GM19099 (cell line): ENCODE data around the gene HGFAC.

ENCODE experiments used
- POLR2A ChIP-seq: IDR thresholded peaks from 3 replicates; pipeline ENCODE4 v1.6.1; 2011; ENCODE audit warnings: low read depth; ENCODE audit not compliant: insufficient read length; ENCODE audit errors: extremely low read depth

The HGFAC gene

DNA sequence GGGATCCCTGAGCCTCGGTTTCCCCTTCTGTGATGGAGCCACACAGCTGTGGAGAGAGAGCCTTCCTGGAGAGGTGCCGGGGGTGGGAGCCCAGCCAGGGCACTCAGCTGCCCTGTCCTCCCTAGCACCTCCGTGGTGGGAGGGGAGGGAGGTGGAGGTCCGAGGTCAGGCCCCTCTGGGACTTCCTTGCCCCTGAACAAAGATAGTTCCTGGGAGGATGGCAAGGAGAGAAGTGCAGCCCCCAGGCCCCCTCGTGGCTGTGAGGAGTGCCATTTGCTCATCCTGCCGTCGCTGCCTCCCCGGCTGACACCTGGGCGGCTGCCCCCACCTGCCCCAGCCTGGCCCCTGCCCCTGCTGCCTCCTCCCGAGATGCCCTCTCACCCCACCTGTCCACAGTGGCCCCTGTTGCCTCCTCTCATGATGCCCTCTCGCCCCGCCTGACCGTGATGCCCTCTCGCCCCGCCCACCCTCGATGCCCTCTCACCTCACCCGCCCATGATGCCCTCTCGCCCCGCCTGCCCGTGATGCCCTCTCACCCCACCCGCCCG is 34.0 kb downstream of the HGFAC start:
- TF ChIP-seq POLR2A, result no peak

DNA sequence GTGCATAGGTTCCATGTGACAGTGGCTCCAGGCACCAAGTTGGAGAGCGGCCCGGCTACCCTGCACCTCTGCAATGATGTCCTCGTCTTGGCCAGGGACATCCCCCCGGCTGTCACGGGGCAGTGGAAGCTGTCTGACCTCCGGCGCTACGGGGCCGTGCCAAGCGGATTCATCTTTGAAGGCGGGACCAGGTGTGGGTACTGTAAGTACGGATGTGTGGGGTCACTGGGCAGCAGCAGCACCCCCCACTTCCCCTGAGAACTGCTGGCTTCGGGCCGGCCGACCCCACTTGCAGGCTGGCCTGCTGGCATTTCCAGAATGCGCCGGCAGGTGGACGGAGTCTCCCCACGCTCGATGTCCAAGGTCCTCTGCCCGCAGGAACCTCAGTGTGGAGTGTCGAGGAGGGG is 34.6 kb downstream of the HGFAC start:
- no peak for TF ChIP-seq POLR2A

DNA sequence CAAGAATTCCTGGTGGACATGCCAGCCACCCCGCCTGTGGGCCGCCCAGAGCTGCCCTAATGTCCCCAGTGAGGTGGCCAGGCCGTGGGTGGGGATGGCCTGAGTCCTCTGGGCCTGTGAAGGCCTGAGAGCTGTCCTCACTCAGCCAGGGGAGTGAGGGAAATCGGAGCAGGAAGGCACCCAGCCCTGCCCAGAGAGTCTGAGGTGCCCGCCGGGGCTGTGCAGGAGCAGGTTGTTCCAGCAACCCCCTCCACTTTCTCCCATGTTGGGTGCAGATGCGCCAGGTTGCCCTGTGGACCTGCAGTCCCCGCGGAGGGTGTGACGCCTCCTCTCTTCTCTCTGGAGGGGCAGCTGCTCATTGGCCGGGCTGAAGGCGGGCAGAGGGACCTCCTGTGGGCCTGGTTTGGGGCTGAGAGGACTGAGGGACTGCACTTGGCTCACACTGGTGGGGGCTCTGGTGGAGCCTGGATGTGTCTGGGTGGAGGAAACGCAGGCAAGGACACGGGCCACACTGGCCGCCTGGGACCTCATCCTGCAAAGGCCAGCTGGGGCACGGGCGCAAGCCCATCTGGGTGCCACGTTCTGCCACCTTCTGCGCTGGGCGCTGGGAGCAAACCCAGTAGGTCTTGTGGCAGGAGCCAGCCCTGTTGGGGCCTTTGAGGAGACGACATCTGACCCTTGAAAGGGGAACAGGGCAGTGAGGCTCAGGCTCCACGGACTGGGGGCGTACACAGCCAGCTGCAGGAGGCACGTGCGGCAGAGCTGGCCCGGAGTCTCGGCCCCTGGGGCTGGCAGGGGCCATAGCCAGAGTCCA is 35.4 kb downstream of the HGFAC start:
- TF ChIP-seq POLR2A, result no peak

DNA sequence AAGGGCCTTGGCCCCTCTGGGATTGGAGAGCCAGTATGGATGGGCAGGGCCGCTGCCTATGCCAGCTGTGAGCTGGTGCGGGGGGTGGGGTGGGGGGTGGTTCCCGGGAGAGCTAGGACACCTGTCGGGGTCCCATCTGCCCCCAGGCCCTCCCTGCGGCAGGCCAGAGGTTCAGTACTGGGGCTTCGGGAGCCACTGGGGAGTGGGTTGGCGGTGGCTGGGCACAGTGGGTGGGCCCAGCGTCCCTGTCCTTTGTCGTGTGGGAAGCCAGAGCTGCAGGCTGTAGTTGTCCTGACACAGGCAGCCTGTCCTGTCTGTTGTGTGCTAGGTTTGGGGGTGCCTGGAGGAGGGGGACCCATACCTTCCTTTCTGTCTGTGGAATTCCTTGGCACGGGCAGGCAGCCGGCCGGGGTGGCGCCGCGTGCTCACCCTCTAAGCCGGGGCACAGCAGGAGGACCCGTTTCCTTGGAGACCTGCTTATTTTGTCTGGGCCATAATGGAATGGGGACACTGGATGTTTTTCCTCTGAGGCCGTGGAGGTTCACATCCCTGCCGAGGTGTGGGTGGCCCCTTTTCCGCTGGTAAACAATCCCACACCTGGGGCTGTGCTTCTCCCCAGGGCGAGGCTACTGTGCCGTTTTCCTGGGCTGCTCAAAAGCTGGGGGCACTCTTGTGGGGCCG is 36.1 kb downstream of the HGFAC start:
- no peak for TF ChIP-seq POLR2A

DNA sequence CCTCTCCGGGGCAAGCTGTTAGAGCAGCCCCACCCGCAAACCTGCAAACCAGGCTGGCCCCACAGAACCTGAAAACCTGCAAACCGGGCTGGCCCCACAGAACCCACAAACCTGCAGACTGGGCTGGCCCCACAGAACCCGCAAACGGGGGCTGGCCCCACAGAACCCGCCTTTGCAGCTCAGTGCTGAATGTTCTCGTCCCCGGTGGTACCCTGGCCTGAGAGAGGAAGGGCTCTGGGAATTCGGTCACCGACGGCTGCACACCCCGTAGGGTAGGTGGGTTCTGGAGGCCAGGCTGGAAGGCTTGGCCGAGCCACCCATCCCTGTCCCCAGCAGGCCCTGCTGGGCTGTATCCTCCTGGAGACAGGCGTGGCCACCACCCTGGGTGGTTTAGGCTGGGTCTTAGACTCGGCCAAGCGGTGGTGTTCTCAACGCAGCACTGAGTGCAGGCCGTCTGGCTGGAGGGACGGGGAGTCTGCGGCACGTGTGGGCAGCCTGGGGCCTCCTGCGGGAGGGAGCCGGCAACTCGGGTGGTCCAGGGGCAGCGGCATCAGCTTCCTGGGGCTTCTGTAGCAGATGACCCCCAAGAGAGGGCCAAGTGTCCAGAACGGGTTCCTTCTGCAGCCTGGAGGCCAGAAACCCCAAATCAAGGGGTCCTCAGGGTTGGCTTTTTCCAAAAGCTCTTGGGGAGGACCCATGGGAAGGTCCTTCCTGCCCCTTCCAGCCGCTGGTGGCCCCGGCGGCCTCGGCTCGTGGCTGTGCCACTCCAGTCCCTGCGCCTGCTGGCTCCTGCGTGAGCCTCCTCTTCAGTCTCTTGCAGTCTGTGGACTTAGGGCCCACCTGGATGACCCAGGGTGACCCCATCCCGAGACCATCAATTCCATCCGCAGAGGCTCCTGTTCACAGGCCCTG is 36.9 kb downstream of the HGFAC start:
- TF ChIP-seq POLR2A, result no peak

DNA sequence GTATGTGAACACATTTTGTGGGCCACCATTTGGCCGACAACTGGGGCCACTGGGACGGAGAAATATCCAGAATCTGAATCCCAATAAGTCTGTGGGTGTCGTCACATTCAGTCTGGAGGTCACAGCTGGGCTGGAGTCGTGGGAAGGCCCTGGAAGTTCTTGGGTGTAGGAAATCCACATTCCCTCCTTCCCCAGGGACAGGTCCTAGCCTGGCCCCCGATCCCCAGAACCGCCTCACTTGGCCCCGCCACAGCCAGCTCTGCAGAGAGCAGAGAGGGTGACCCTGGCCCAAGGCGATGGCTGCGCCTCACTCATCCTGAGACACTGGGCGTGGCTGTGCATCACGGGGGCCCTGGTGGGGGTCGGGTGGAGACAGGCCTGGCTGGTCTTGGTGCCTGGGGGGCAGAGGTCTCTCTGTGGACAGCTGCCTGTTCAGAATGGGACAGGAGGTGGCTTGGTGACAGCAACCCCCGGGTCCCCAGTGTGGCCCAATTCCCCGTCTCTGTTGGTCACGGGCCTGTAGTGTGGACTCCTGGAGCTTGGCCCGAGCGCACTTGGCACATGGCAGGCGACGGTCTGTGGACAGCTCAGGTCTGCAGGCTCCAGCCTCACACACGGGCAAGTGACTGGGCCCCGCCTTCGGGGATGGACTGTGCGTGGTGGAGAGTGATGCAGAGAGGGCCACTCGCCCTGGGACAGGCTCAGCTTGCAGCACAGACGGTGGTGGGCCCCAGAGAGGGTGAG is 37.8 kb downstream of the HGFAC start:
- no peak for TF ChIP-seq POLR2A

DNA sequence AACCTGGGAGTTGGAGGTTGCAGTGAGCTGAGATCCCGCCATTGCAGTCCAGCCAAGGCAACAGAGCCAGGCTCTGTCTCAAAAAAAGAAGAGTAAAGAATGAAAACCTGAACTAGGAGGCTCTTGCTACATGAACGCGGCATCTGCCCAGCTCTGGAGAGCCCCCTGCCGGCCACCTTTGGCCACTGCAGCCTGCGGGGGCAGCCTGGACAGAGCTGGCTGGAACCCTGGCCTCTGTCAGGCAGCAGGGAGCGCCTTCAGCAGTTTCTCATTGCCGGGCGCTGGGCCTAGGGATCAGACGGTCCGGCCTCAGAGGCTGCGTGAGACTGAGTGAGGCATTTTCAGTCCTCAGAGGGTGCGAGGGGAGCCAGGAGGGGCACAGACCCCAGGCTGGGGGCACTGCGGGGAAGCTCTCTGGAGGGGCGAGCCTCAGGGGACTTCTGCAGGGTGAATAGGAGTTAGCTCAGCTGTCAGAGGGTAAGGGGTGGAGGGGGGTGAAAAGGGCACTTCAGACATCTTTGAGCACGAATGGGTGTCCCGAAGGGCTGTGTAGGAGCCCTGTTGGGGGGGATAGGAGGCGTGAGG is 38.9 kb downstream of the HGFAC start:
- no peak for TF ChIP-seq POLR2A

DNA sequence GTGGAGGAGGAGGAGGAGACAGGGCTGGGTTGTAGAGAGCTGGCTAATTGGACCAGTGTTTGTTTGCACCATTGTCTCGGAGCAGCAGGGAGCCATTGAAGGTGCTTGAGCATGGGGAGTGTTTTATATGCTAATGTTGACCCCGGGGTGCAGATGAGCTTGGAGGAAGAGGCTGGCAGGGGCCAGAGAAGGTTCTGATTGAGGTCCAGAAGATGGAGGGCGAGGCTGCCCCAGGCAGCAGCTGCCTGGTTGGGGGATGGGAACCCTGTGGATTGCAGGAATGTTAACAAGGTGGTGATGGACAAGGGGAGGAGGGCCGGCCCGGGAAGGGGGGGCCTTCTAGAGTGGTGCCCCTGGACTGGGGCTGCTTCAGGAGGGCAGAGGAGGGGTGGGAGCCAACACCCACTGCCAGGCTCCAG is 39.4 kb downstream of the HGFAC start:
- TF ChIP-seq POLR2A, result no peak

DNA sequence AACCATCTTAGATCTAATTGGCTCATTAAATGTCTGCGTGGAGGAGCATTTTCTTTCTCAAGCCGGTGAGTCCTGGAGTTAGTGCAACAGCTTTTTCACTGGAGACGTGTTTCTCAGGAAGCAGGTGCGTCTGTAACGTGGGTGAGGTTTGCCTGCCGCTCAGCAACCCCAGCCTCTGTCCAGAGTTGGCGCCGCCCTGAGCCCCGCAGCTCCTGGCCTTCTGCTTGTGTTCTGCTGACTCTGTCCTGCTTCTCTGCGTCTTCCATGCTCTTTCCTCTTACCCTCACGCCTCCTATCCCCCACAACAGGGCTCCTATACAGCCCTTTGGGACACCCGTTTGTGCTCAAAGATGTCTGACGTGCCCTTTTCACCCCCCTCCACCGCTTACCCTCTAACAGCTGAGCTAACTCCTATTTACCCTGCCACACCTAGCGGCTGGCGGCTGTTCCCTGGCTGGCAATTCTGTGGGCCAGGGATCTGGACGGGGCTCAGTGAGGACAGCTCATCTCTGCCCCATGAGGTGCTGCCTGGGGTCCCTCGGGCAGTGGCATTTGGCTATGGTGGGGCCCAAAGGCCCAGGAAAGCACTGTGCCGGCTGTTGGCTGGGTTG is 40.1 kb downstream of the HGFAC start:
- no peak for TF ChIP-seq POLR2A

DNA sequence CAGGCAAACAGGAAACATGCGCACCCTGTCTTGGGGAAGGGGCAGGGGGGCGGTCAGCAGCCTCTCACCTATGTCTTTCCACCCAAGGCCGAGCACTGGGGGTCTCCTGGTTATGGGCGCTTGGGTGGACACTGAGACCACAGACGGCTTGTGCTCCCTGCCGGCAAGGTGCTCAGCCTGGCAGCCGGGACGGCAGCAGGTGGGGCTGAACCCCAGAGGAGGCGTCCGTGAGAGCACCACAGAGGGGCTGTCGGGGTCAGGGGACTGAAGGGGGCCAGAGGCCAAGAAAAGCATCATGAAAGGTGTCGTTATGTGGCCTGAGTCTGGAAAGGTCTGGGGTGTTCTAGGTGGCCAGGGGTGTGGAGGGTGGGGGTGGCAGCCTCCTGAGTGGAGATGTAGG is 40.9 kb downstream of the HGFAC start:
- no peak for TF ChIP-seq POLR2A

DNA sequence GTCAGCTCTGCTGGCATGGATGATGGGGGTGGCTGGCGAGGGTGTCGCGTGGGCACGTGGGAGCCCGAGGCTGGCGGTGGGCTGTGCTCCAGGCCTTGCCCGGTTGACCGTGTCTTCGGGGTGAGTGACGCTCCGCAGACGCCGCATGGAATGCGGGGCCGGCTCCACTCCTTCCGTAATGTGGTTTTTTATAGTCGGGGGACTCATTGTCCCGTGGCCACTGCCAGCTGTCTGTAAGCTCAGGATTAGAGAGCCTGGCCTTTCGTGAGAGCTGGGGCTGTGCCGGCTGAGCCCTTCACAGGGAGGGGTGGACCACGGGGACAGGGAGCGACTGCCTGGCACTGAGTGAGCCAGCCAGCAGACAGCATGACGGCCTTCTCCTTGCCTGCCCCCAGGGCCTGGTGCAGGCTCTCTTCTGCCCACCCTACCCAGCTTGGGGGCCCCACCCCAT is 41.7 kb downstream of the HGFAC start:
- TF ChIP-seq POLR2A, result no peak

DNA sequence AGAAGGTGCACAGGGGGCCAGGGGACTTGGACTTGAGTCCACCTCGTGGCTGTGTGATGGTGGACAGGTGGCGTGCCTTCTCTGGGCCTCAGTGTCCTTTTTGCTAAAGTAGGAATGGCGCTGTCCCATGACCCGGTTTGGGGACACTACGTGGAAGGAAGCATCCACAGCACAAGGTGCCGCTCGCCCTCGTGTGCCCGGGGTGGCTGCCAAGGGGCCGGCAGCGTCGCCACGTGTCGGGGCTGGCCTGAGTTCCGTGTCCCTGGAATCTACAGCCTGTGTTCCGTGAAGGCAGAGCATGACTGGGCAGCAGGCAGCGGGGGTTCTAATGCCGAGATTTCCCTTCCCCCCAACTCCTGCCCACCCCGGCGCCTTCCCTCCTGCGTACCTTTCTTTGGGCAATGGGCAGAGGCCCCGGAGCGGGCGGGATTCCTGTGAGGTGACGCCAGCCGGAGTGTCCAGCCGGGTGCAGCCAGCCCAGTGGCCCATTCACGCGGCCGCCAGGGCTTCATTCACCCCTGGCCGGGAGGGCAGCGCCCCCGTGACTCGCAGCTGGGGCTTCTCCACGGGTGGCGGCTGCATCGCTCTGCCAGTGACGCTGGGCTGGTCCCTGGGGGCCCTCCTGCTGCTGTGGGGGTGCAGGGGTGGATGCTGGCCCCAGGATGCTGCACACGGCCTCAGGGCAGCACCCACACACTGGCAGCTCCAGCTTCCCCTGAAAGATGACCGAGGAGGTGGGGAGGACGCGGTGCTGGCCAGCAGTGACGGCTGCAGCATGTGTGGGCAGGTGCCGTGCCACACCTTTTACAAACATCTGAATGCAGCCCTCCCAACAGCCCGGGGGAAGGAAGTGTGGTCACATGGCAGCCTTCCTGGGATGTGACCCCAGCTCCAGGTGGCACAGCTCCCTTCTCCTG is 42.5 kb downstream of the HGFAC start:
- TF ChIP-seq POLR2A, result no peak
